Neural crest cell (in vitro differentiated cells): Measurements from ENCODE around the gene KRTAP5-1. TPM values are rescaled to one million over a fixed set of nuclear protein-coding genes. Genes with fewer than 3 reads are reported as not detected.
"Not testable (repeated sequence)": the region's sequence is repeated elsewhere in the genome, so short reads cannot be mapped to it uniquely, and the experiment has no call there.

Source experiments
- DNase-seq: peaks from one replicate; pipeline ENCODE4 v3.0.0; 2021; ENCODE audit warnings: low read depth, mixed read lengths, low spot score
- H3K27ac Mint-ChIP-seq: one replicate; pipeline ENCODE4 v1.8.0; 2021; ENCODE audit warnings: mild to moderate bottlenecking, mixed read lengths; ENCODE audit not compliant: unreplicated experiment
- H3K27me3 Mint-ChIP-seq: 2 replicates; pipeline ENCODE4 v1.8.0; 2021; ENCODE audit warnings: low read depth, mild to moderate bottlenecking, mixed read lengths
- H3K36me3 Mint-ChIP-seq: 2 replicates; pipeline ENCODE4 v1.8.0; 2021; ENCODE audit warnings: low read depth, mild to moderate bottlenecking, mixed read lengths
- H3K4me1 Mint-ChIP-seq: 2 replicates; pipeline ENCODE4 v1.8.0; 2021; ENCODE audit warnings: mixed read lengths
- H3K4me3 Mint-ChIP-seq: one replicate; pipeline ENCODE4 v1.8.0; 2021; ENCODE audit warnings: mild to moderate bottlenecking, mixed read lengths
- H3K9me3 Mint-ChIP-seq: 2 replicates; pipeline ENCODE4 v1.8.0; 2021; ENCODE audit warnings: mixed read lengths
- CTCF ChIP-seq: fragments of 200-600 bp; sonication (generic); conservative IDR thresholded peaks from 2 replicates; pipeline ENCODE4 v1.5.0; 2021; ENCODE audit warnings: antibody characterized with exemption, mild to moderate bottlenecking
- long read RNA-seq: library from polyadenylated mRNA; unstranded; transcript quantifications from one replicate; pipeline ENCODE4 v2.0.0, GENCODE V29; 2020
- total RNA-seq: library from RNA; stranded (reverse); gene quantifications from 2 replicates; pipeline ENCODE4 v1.2.1, GENCODE V29; 2021

Gene KRTAP5-1
- not detected in 2 replicates for total RNA-seq
- long read RNA-seq: 0 reads

- not testable (repeated sequence) for H3K4me3 Mint-ChIP-seq, H3K36me3 Mint-ChIP-seq, DNase-seq, H3K4me1 Mint-ChIP-seq, H3K9me3 Mint-ChIP-seq, H3K27ac Mint-ChIP-seq
- peaks cover 27% of the 10 kb centered on the region for H3K27me3 Mint-ChIP-seq
Observed at GRCh38 chr11:1584661-1585370, at the start of gene KRTAP5-1. KRTAP5-1 (minus strand) TSS chr11:1585283; CDS start chr11:1585249, 34 bp downstream.

GRCh38 chr11:1633864-1634263 is 48.8 kb upstream of the KRTAP5-1 start:
- Mint-ChIP-seq H3K36me3 (no peaks in the 10 kb centered on the region), H3K27me3 (peaks cover 19% of the 10 kb centered on the region), H3K4me3 (no peak overlapping the region), H3K4me1 (no peaks in the 10 kb centered on the region), H3K9me3 (no peaks in the 10 kb centered on the region), H3K27ac (no peak overlapping the region)
- TF ChIP-seq CTCF: no peak
- DNase-seq: no peak

- Mint-ChIP-seq H3K36me3 (no peaks in the 10 kb centered on the region), H3K27ac (no peak overlapping the region), H3K9me3 (no peaks in the 10 kb centered on the region), H3K27me3 (peaks cover 22% of the 10 kb centered on the region), H3K4me1 (no peaks in the 10 kb centered on the region), H3K4me3 (no peak overlapping the region)
- no peak for DNase-seq
- TF ChIP-seq CTCF: no peak
Observed at GRCh38 chr11:1632053-1632714, 47.1 kb upstream of the KRTAP5-1 start.

GRCh38 chr11:1631066-1631568 is 46.0 kb upstream of the KRTAP5-1 start:
- Mint-ChIP-seq H3K9me3 (no peaks in the 10 kb centered on the region), H3K4me1 (no peaks in the 10 kb centered on the region), H3K27ac (no peak overlapping the region), H3K4me3 (no peak overlapping the region), H3K36me3 (no peaks in the 10 kb centered on the region), H3K27me3 (peaks cover 24% of the 10 kb centered on the region)
- DNase-seq: no peak
- TF ChIP-seq CTCF: no peak

GRCh38 chr11:1630271-1630670 is 45.2 kb upstream of the KRTAP5-1 start:
- no peaks in the 10 kb centered on the region for H3K9me3 Mint-ChIP-seq
- no peaks in the 10 kb centered on the region for H3K36me3 Mint-ChIP-seq
- no peak for TF ChIP-seq CTCF
- peaks cover 24% of the 10 kb centered on the region for H3K27me3 Mint-ChIP-seq
- no peak for DNase-seq
- no peak overlapping the region for H3K27ac Mint-ChIP-seq
- no peaks in the 10 kb centered on the region for H3K4me1 Mint-ChIP-seq
- no peak overlapping the region for H3K4me3 Mint-ChIP-seq
